IMR-90 (cell line): ENCODE results near the gene GPHA2. TPM values are rescaled to one million over a fixed set of nuclear protein-coding genes. Genes with fewer than 3 reads are reported as not detected.

Experiments used
- ATAC-seq: fragments of 200-7000 bp; cut with Tn5 transposase; 2 replicates; pipeline ENCODE4 v1.9.1; 2020; ENCODE audit warnings: low read depth, mild to moderate bottlenecking, moderate library complexity
- BruUV-seq: library from RNA; stranded (reverse); fragments of 400-500 nt; replicated peaks from 2 replicates; lab custom pipeline; 2021; lab: Mats Ljungman, UMichigan
- CTCF ChIA-PET: fragments of 300-600 bp; formaldehyde crosslinking; extraction: SDS; loops from one replicate; lab custom pipeline; 2021; ENCODE audit warnings: antibody characterized with exemption; lab: Yijun Ruan, JAX
- POLR2A ChIA-PET: fragments of 300-600 bp; sonication (Branson Sonifier 250); formaldehyde crosslinking; loops from one replicate; lab custom pipeline; 2022; ENCODE audit warnings: antibody characterized with exemption; ENCODE audit not compliant: unreplicated experiment; lab: Charles Lee
- DNase-seq: peaks from one replicate; pipeline ENCODE4 v3.0.0; 2013
- H2AFZ ChIP-seq: replicated peaks from 2 replicates; pipeline ENCODE3; 2013; ENCODE audit warnings: low read length, mild to moderate bottlenecking; ENCODE audit not compliant: poor library complexity
- H2AK5ac ChIP-seq: 2 replicates; pipeline ENCODE4 v1.6.1; 2013; ENCODE audit warnings: low read depth, low read length, inconsistent platforms
- H2AK9ac ChIP-seq: replicated peaks from 2 replicates; pipeline ENCODE3; 2013; ENCODE audit warnings: mild to moderate bottlenecking, low read depth, low read length, moderate library complexity; ENCODE audit not compliant: poor library complexity
- H2BK120ac ChIP-seq: 2 replicates; pipeline ENCODE4 v1.6.1; 2013; ENCODE audit warnings: low read depth, low read length, inconsistent platforms
- H2BK15ac ChIP-seq: 3 replicates; pipeline ENCODE4 v1.6.1; 2013; ENCODE audit warnings: low read depth, low read length, inconsistent platforms
- H2BK20ac ChIP-seq: 2 replicates; pipeline ENCODE4 v1.6.1; 2013; ENCODE audit warnings: low read depth, mild to moderate bottlenecking, inconsistent platforms, low read length, moderate library complexity
- H2BK5ac ChIP-seq: 2 replicates; pipeline ENCODE4 v1.6.1; 2013; ENCODE audit warnings: mild to moderate bottlenecking, low read depth, low read length, inconsistent platforms; ENCODE audit not compliant: poor library complexity, severe bottlenecking
- H3K14ac ChIP-seq: replicated peaks from 2 replicates; pipeline ENCODE4 v1.6.1; 2013; ENCODE audit warnings: low read depth, low read length, inconsistent platforms
- H3K18ac ChIP-seq: 2 replicates; pipeline ENCODE4 v1.6.1; 2013; ENCODE audit warnings: low read depth, low read length, control low read depth
- H3K23ac ChIP-seq: 2 replicates; pipeline ENCODE4 v1.6.1; 2013; ENCODE audit warnings: low read depth, low read length, inconsistent platforms
- H3K27ac ChIP-seq: 2 replicates; pipeline ENCODE4 v1.5.1; 2013; ENCODE audit warnings: mild to moderate bottlenecking, control low read depth, low read length; ENCODE audit not compliant: insufficient read depth
- H3K27me3 ChIP-seq: 2 replicates; pipeline ENCODE4 v1.6.1; 2013; ENCODE audit warnings: low read length; ENCODE audit not compliant: control insufficient read depth, insufficient read depth
- H3K36me3 ChIP-seq: 2 replicates; pipeline ENCODE4 v1.6.1; 2013; ENCODE audit warnings: low read length, mixed read lengths; ENCODE audit not compliant: control insufficient read depth, insufficient read depth
- H3K4ac ChIP-seq: 2 replicates; pipeline ENCODE4 v1.6.1; 2013; ENCODE audit warnings: low read depth, low read length, inconsistent platforms
- H3K4me1 ChIP-seq: 2 replicates; pipeline ENCODE4 v1.6.1; 2013; ENCODE audit warnings: low read length, mixed read lengths; ENCODE audit not compliant: control insufficient read depth, insufficient read depth
- H3K4me2 ChIP-seq: 2 replicates; pipeline ENCODE4 v1.6.1; 2013; ENCODE audit warnings: low read depth, mild to moderate bottlenecking, control low read depth, low read length, moderate library complexity
- H3K4me3 ChIP-seq: 2 replicates; pipeline ENCODE4 v1.5.1; 2013; ENCODE audit warnings: low read depth, mild to moderate bottlenecking, control low read depth, low read length, moderate library complexity; ENCODE audit not compliant: insufficient read depth
- H3K56ac ChIP-seq: 2 replicates; pipeline ENCODE4 v1.6.1; 2013; ENCODE audit warnings: low read length, inconsistent platforms; ENCODE audit not compliant: insufficient read depth; ENCODE audit errors: extremely low read depth
- H3K79me1 ChIP-seq, 2 experiments: 2 replicates each; pipeline ENCODE4 v1.6.1; 2013; ENCODE audit warnings: low read length in 2 of 2, inconsistent platforms in 1 of 2, low read depth in 1 of 2
- H3K9ac ChIP-seq: 2 replicates; pipeline ENCODE4 v1.6.1; 2013; ENCODE audit warnings: low read depth, low read length, control low read depth
- H3K9me1 ChIP-seq: 2 replicates; pipeline ENCODE4 v1.6.1; 2013; ENCODE audit warnings: low read length, inconsistent platforms; ENCODE audit not compliant: insufficient read depth
- H3K9me3 ChIP-seq: 2 replicates; pipeline ENCODE4 v1.6.1; 2013; ENCODE audit warnings: low read length; ENCODE audit not compliant: control insufficient read depth, insufficient read depth
- H4K20me1 ChIP-seq: 2 replicates; pipeline ENCODE4 v1.6.1; 2013; ENCODE audit warnings: low read length, inconsistent platforms; ENCODE audit not compliant: insufficient read depth
- H4K5ac ChIP-seq: 2 replicates; pipeline ENCODE4 v1.6.1; 2013; ENCODE audit warnings: mild to moderate bottlenecking, low read depth, low read length, control low read depth
- H4K8ac ChIP-seq, 2 experiments: 2 replicates each; pipeline ENCODE4 v1.6.1; 2013; ENCODE audit warnings: low read depth in 2 of 2, low read length in 2 of 2, control low read depth in 1 of 2, inconsistent platforms in 1 of 2
- H4K91ac ChIP-seq: 2 replicates; pipeline ENCODE4 v1.6.1; 2013; ENCODE audit warnings: low read depth, low read length, inconsistent platforms; ENCODE audit not compliant: insufficient read depth
- BHLHE40 ChIP-seq: fragments of 150-350 bp; IDR thresholded peaks from 2 replicates; pipeline ENCODE4 v1.6.1; 2016; ENCODE audit warnings: mild to moderate bottlenecking, low read depth, low read length
- CEBPB ChIP-seq: IDR thresholded peaks from 2 replicates; pipeline ENCODE4 v1.6.1; 2012; ENCODE audit warnings: low read depth, low read length, improper control_type of control experiment
- MAFK ChIP-seq: IDR thresholded peaks from 2 replicates; pipeline ENCODE4 v1.6.1; 2012; ENCODE audit warnings: low read depth, low read length, improper control_type of control experiment
- MAZ ChIP-seq: IDR thresholded peaks from 2 replicates; pipeline ENCODE4 v1.6.1; 2012; ENCODE audit warnings: low read depth, mild to moderate bottlenecking, low read length, improper control_type of control experiment, moderate library complexity, borderline replicate concordance
- MXI1 ChIP-seq: IDR thresholded peaks from 2 replicates; pipeline ENCODE4 v1.6.1; 2012; ENCODE audit warnings: low read depth, mild to moderate bottlenecking, low read length, moderate library complexity, borderline replicate concordance
- POLR2A ChIP-seq: IDR thresholded peaks from 2 replicates; pipeline ENCODE4 v1.6.1; 2012; ENCODE audit warnings: mild to moderate bottlenecking, low read depth, low read length
- RAD21 ChIP-seq: IDR thresholded peaks from 2 replicates; pipeline ENCODE4 v1.6.1; 2012; ENCODE audit warnings: low read length, improper control_type of control experiment
- RCOR1 ChIP-seq: IDR thresholded peaks from 2 replicates; pipeline ENCODE4 v1.6.1; 2012; ENCODE audit warnings: mild to moderate bottlenecking, low read length, improper control_type of control experiment; ENCODE audit not compliant: insufficient replicate concordance
- SMC3 ChIP-seq: fragments of 150-350 bp; IDR thresholded peaks from 2 replicates; pipeline ENCODE4 v1.6.1; 2016; ENCODE audit warnings: low read depth, mild to moderate bottlenecking, antibody characterized with exemption, low read length, moderate library complexity
- WGBS, 2 experiments: methylation state at CpG; one replicate each; pipeline versions ENCODE4 v1.1.5 to v1.1.7; 2013; ENCODE audit warnings: missing lambda C conversion rate in 2 of 2; ENCODE audit not compliant: insufficient read length in 1 of 2; ENCODE audit errors: extremely low coverage in 2 of 2; 5-methylcytosine and 5-hydroxymethylcytosine counted together
- dilution Hi-C: fragments of 300-500 bp; cut with HindIII; formaldehyde crosslinking; loops from one replicate; pipeline ENCODE4 v1.14.3; 2018; ENCODE audit warnings: low sequenced_read_pairs; ENCODE audit not compliant: unreplicated experiment
- in situ Hi-C: fragments of 300-500 bp; cut with MboI; formaldehyde crosslinking; loops from 3 replicates; pipeline ENCODE4 v1.14.3; 2019; ENCODE audit warnings: low sequenced_read_pairs, inconsistent platforms, mixed read lengths
- intact Hi-C: fragments of 100-400 bp; cut with micrococcal nuclease; formaldehyde crosslinking; loops from 2 replicates; pipeline ENCODE4 v1.10.0; 2022
- polyA plus RNA-seq, 3 experiments: library from polyadenylated mRNA; depleted of rRNA; stranded (reverse); fragments of >200 nt; gene quantifications; 2 replicates each; pipeline ENCODE4 v1.2.3, GENCODE V29; 2012; ENCODE audit warnings: low replicate concordance in 1 of 3
- total RNA-seq: library from RNA; depleted of rRNA; stranded (reverse); fragments of >200 nt; gene quantifications from 2 replicates; pipeline ENCODE4 v1.2.3, GENCODE V29; 2012
- TF ChIP-seq, protein P1 (sequence below): fragments of 150-350 bp; IDR thresholded peaks from 2 replicates; pipeline ENCODE4 v1.6.1; 2017; ENCODE audit warnings: mild to moderate bottlenecking, antibody characterized with exemption, low read length, low read depth

The GPHA2 gene
- total and polyA plus RNA-seq, 2 of the 4 experiments (the other 2 are of a cell fraction) = not detected

DNA sequence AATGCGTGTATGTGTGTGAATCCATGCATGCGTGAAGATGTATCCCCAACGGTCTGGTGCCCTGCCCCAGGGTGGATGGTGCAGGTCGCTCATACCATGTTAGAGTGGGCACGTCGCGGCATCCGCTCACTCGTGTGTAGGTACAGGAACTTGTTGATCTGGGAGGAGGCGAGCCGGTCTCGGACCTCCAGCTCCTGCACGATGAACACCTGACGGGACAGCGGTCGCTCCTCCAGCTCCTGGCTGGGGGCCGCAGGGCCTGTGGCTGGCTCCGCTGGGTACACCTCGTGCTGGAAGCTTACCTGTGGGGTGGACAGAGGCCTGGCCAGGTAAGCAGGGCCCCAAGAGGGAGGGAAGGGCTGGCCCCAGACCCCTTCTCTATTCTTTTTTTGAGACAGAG lies 37.2 kb downstream of the GPHA2 start:
- no peaks in the 10 kb centered on the region for H3K9me3 ChIP-seq
- H3K27me3 ChIP-seq = no peaks in the 10 kb centered on the region
- H2BK20ac ChIP-seq = no peak overlapping the region
- no peaks in the 10 kb centered on the region for H3K4me1 ChIP-seq
- TF ChIP-seq RAD21 = no peak
- no peak for TF ChIP-seq POLR2A
- TF ChIP-seq MAFK = no peak
- TF ChIP-seq, protein P1, sequence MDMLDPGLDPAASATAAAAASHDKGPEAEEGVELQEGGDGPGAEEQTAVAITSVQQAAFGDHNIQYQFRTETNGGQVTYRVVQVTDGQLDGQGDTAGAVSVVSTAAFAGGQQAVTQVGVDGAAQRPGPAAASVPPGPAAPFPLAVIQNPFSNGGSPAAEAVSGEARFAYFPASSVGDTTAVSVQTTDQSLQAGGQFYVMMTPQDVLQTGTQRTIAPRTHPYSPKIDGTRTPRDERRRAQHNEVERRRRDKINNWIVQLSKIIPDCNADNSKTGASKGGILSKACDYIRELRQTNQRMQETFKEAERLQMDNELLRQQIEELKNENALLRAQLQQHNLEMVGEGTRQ = no peak
- no peak for TF ChIP-seq MXI1
- no peak for TF ChIP-seq CEBPB
- no peak for TF ChIP-seq MAZ
- TF ChIP-seq SMC3 = no peak
- TF ChIP-seq RCOR1 = no peak
- no peak for TF ChIP-seq BHLHE40
- no peak overlapping the region for H2AK5ac ChIP-seq
- whole genome bisulfite sequencing, 2 experiments = 98% methylated on average over 11 of the region's 19 CpGs; no CpG with 5 or more reads in 1 of the 2 experiments
- H3K18ac ChIP-seq = no peak overlapping the region
- no peak overlapping the region for H3K23ac ChIP-seq
- H3K36me3 ChIP-seq = peaks cover 58% of the 10 kb centered on the region
- intact Hi-C loops = no loop called here
- dilution Hi-C loops = no loop called here
- H4K20me1 ChIP-seq = peaks cover 4% of the 10 kb centered on the region; the same call in 1 of the 2 replicates
- H2AK9ac ChIP-seq = peak overlapping the region; percentile 8
- no peak overlapping the region for H3K9ac ChIP-seq
- no peak overlapping the region for H2BK5ac ChIP-seq
- no peak overlapping the region for H2BK120ac ChIP-seq
- no peak overlapping the region for H2BK15ac ChIP-seq
- H3K27ac ChIP-seq = no peak overlapping the region
- no peaks in the 10 kb centered on the region for H3K79me1 ChIP-seq
- no peak overlapping the region for H4K91ac ChIP-seq
- ChIA-PET CTCF (no interaction called here), POLR2A (no interaction called here)
- H3K4me3 ChIP-seq = no peak overlapping the region
- ATAC-seq = no peak
- H3K4me2 ChIP-seq = no peak overlapping the region
- no peak overlapping the region for H4K5ac ChIP-seq
- H3K4ac ChIP-seq = no peak overlapping the region
- DNase-seq = no peak
- H2AFZ ChIP-seq = no peak overlapping the region
- H3K14ac ChIP-seq = no peak overlapping the region
- no peak overlapping the region for H3K56ac ChIP-seq
- no TSS peak for BruUV-seq
- no peak overlapping the region for H4K8ac ChIP-seq
- no peaks in the 10 kb centered on the region for H3K9me1 ChIP-seq
- in situ Hi-C loops = no loop called here
